Measurements from ENCODE around the gene HLA-DQB1.

HLA-DQB1 gene

GRCh38 chr6:32623693-32624092 is 42.8 kb downstream of the HLA-DQB1 start:
- no peak for DNase-seq

- peak; percentile 42 for DNase-seq
These were observed 43.7 kb downstream of the HLA-DQB1 start for GRCh38 chr6:32622545-32623401.

GRCh38 chr6:32621372-32621771 is 45.1 kb downstream of the HLA-DQB1 start:
- DNase-seq, result no peak

GRCh38 chr6:32617751-32618150 is 48.7 kb downstream of the HLA-DQB1 start:
- DNase-seq, result no peak

- DNase-seq, result no peak
These were observed 50.4 kb downstream of the HLA-DQB1 start for GRCh38 chr6:32615885-32616532.

GRCh38 chr6:32614366-32615081 is 51.9 kb downstream of the HLA-DQB1 start:
- no peak for DNase-seq

GRCh38 chr6:32613475-32613874 is 53.0 kb downstream of the HLA-DQB1 start:
- DNase-seq, result no peak

GRCh38 chr6:32610682-32611296 is 55.7 kb downstream of the HLA-DQB1 start:
- no peak for DNase-seq

GRCh38 chr6:32609731-32610640 is 56.5 kb downstream of the HLA-DQB1 start:
- DNase-seq, result peak; percentile 91
